Gastrocnemius medialis (tissue), 4 donors: ENCODE results near the gene H2BK1.

Experiments
- CTCF ChIP-seq, 5 experiments: fragments of 450-650 bp in 3 of 5; fragments of 200-600 bp in 2 of 5; sonication (generic) in 2 of 5; IDR thresholded peaks in 4 of 5; conservative IDR thresholded peaks in 1 of 5; 1 replicate in 4 of 5; 2 replicates in 1 of 5; pipeline ENCODE4 v1.5.1; 2016 to 2019; ENCODE audit warnings: antibody characterized with exemption in 5 of 5, mild to moderate bottlenecking in 3 of 5, moderate library complexity in 3 of 5
- POLR2A ChIP-seq, 2 donors: fragments of 450-650 bp; IDR thresholded peaks; one replicate each; pipeline ENCODE4 v1.6.1; 2017; ENCODE audit warnings: antibody characterized with exemption in 2 of 2, mild to moderate bottlenecking in 2 of 2, moderate library complexity in 2 of 2

- TF ChIP-seq POLR2A (IDR thresholded peaks at IDR 0.05) (no peak), CTCF (IDR thresholded peaks at IDR 0.05 in 4 of 5, conservative IDR thresholded peaks at IDR 0.05 in 1 of 5) (no peak)
These were observed 11.1 kb downstream of the H2BK1 start for GRCh38 chr7:151198945-151199848.
